GM13977 (cell line): Measurements from ENCODE around the gene SLC16A3.

Source experiments
- DNase-seq: peaks from one replicate; pipeline ENCODE4 v3.0.0; 2012; ENCODE audit warnings: low spot score
- CTCF ChIP-seq: IDR thresholded peaks from 2 replicates; pipeline ENCODE4 v1.5.1; 2012; ENCODE audit warnings: mild to moderate bottlenecking, control low read depth; ENCODE audit not compliant: insufficient read depth; ENCODE audit errors: extremely low read depth, missing control alignments
- in situ Hi-C: fragments of 300-500 bp; cut with MboI; formaldehyde crosslinking; loops from one replicate; pipeline ENCODE4 v1.12.0; 2022; ENCODE audit warnings: low sequenced_read_pairs, low pct_unique_long_range_greater_than_20kb, mixed read lengths, inconsistent platforms; ENCODE audit not compliant: unreplicated experiment

The SLC16A3 gene

DNA sequence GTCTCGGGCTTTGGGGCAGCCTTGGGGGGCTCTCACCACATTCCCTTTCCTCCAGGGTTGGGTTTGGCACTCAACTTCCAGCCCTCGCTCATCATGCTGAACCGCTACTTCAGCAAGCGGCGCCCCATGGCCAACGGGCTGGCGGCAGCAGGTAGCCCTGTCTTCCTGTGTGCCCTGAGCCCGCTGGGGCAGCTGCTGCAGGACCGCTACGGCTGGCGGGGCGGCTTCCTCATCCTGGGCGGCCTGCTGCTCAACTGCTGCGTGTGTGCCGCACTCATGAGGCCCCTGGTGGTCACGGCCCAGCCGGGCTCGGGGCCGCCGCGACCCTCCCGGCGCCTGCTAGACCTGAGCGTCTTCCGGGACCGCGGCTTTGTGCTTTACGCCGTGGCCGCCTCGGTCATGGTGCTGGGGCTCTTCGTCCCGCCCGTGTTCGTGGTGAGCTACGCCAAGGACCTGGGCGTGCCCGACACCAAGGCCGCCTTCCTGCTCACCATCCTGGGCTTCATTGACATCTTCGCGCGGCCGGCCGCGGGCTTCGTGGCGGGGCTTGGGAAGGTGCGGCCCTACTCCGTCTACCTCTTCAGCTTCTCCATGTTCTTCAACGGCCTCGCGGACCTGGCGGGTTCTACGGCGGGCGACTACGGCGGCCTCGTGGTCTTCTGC is 8.4 kb downstream of the SLC16A3 start:
- TF ChIP-seq CTCF, result no peak
- no peak for DNase-seq
- in situ Hi-C loops, result no loop called here

DNA sequence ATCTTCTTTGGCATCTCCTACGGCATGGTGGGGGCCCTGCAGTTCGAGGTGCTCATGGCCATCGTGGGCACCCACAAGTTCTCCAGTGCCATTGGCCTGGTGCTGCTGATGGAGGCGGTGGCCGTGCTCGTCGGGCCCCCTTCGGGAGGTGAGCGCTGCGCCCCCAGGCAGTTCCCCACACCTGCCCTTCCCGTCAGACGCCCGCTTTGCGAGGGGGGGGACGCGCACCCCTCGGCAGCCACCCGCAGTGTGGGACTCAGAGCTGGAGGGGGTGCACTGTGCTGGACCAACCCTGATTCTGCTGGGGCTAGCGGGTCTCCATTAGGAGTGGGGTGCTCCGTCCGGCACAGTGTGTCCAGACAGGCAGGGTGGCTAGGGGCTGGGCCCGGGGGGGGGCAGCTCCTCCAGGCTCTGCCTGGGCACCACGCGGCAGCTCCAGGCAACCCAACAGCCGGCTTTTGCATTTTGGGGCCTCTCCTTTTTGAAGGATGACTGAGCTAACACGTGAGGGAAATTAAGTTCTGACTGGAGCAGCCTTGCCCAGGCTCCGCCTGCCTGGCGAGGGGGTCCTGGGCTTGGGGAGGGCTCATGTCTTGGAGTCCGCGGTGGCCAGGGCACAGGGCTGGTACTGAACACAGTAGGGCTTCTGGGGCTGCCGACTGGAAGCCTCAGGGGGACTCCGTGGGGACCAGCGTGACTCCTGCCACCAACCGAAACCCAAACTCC is 9.1 kb downstream of the SLC16A3 start:
- in situ Hi-C loops, result no loop called here
- no peak for TF ChIP-seq CTCF
- DNase-seq, result no peak

DNA sequence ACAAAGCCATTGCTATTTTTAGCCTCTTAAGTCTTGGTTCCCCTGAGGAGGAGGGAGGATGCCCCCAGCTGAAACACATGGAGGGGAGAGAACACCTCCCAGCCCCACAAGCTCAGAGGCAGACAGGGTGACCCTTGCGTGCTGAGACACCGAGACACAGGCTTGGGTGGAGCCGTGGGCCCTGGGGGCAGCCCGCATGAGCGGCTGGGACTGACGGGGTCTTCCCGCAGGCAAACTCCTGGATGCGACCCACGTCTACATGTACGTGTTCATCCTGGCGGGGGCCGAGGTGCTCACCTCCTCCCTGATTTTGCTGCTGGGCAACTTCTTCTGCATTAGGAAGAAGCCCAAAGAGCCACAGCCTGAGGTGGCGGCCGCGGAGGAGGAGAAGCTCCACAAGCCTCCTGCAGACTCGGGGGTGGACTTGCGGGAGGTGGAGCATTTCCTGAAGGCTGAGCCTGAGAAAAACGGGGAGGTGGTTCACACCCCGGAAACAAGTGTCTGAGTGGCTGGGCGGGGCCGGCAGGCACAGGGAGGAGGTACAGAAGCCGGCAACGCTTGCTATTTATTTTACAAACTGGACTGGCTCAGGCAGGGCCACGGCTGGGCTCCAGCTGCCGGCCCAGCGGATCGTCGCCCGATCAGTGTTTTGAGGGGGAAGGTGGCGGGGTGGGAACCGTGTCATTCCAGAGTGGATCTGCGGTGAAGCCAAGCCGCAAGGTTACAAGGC is 9.8 kb downstream of the SLC16A3 start:
- no peak for TF ChIP-seq CTCF
- in situ Hi-C loops, result no loop called here
- DNase-seq, result no peak

DNA sequence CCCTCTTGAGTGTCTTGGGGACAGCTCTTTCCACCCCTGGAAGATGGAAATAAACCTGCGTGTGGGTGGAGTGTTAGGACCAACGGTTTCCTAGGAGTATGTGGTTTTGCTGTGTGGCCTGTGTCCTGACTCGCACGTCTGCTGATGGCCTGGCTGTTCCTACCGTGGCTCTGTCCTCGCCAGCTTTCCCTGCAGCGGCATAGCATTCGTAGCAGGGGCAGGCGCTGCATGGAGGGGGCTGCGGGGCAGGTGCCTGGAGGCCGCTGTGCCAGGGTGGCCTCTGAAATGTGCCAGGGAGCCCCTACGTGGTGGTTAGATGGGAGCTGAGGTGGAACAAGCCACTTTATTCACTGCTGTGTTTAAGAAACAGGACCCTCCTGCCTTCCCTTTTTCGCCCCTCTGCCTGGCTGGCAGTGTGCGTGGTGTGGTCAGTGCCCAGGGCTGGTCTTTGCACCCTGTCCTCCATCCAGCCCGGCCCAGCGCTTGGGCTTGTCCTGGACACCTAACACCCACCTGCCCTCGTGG is 10.6 kb downstream of the SLC16A3 start:
- no peak for TF ChIP-seq CTCF
- in situ Hi-C loops, result no loop called here
- no peak for DNase-seq

GRCh38 chr17:82239926-82240505 is 11.2 kb downstream of the SLC16A3 start:
- no peak for TF ChIP-seq CTCF
- in situ Hi-C loops, result no loop called here
- no peak for DNase-seq

- no peak for TF ChIP-seq CTCF
- DNase-seq, result no peak
- in situ Hi-C loops, result no loop called here
Measured at GRCh38 chr17:82240506-82241182, 11.8 kb downstream of the SLC16A3 start.
